Mesendoderm (in vitro differentiated cells): Measurements from ENCODE around the gene KAZN.

ENCODE experiments used
- DNase-seq: peaks from one replicate; pipeline ENCODE4 v3.0.0; 2013
- H2AK5ac ChIP-seq: 2 replicates; pipeline ENCODE4 v1.6.1; 2013; ENCODE audit warnings: low read length, inconsistent platforms
- H2BK120ac ChIP-seq: 2 replicates; pipeline ENCODE4 v1.6.1; 2013; ENCODE audit warnings: low read depth, mild to moderate bottlenecking, low read length, moderate library complexity, mixed read lengths
- H2BK15ac ChIP-seq: replicated peaks from 2 replicates; pipeline ENCODE4 v1.6.1; 2013; ENCODE audit warnings: low read depth, mild to moderate bottlenecking, moderate library complexity
- H2BK5ac ChIP-seq: 2 replicates; pipeline ENCODE4 v1.6.1; 2013; ENCODE audit warnings: low read length, inconsistent platforms
- H3K18ac ChIP-seq: 2 replicates; pipeline ENCODE4 v1.6.1; 2013; ENCODE audit warnings: mild to moderate bottlenecking, low read length, mixed read lengths
- H3K23ac ChIP-seq: one replicate; pipeline ENCODE4 v1.6.1; 2013; ENCODE audit warnings: low read length
- H3K27ac ChIP-seq: 2 replicates; pipeline ENCODE4 v1.5.1; 2013; ENCODE audit warnings: low read depth, mild to moderate bottlenecking, inconsistent platforms, low read length, moderate library complexity
- H3K27me3 ChIP-seq: 2 replicates; pipeline ENCODE4 v1.6.1; 2013; ENCODE audit warnings: low read length, control low read depth, mild to moderate bottlenecking, inconsistent platforms; ENCODE audit not compliant: insufficient read depth, poor library complexity
- H3K36me3 ChIP-seq: 2 replicates; pipeline ENCODE4 v1.6.1; 2013; ENCODE audit warnings: low read length, inconsistent platforms; ENCODE audit not compliant: control insufficient read depth, insufficient read depth
- H3K4ac ChIP-seq: one replicate; pipeline ENCODE4 v1.6.1; 2013; ENCODE audit warnings: low read depth, mild to moderate bottlenecking, low read length, moderate library complexity
- H3K4me1 ChIP-seq: 2 replicates; pipeline ENCODE4 v1.6.1; 2013; ENCODE audit warnings: low read depth, low read length, inconsistent platforms; ENCODE audit not compliant: control insufficient read depth
- H3K4me2 ChIP-seq: 2 replicates; pipeline ENCODE4 v1.6.1; 2013; ENCODE audit warnings: low read length
- H3K4me3 ChIP-seq: 2 replicates; pipeline ENCODE4 v1.5.1; 2013; ENCODE audit warnings: mild to moderate bottlenecking, low read length
- H3K56ac ChIP-seq: one replicate; pipeline ENCODE4 v1.6.1; 2013; ENCODE audit warnings: low read length
- H3K79me1 ChIP-seq: 2 replicates; pipeline ENCODE4 v1.6.1; 2013; ENCODE audit warnings: low read length, inconsistent platforms
- H3K79me2 ChIP-seq: 2 replicates; pipeline ENCODE4 v1.6.1; 2013; ENCODE audit warnings: mild to moderate bottlenecking, low read length; ENCODE audit not compliant: control insufficient read depth, insufficient read depth
- H3K9ac ChIP-seq: 2 replicates; pipeline ENCODE4 v1.6.1; 2013; ENCODE audit warnings: low read length, inconsistent platforms
- H4K5ac ChIP-seq: one replicate; pipeline ENCODE4 v1.6.1; 2013; ENCODE audit warnings: low read length
- H4K8ac ChIP-seq: one replicate; pipeline ENCODE4 v1.6.1; 2013; ENCODE audit warnings: low read depth, mild to moderate bottlenecking, control low read depth, low read length, moderate library complexity
- WGBS: extraction: QIAGEN DNeasy Blood & Tissue Kit; methylation state at CpG from one replicate; pipeline ENCODE4 v1.1.7; 2013; ENCODE audit warnings: low lambda C conversion rate, missing lambda C conversion rate; ENCODE audit not compliant: insufficient coverage; ENCODE audit errors: extremely low coverage; 5-methylcytosine and 5-hydroxymethylcytosine counted together

KAZN gene

DNA sequence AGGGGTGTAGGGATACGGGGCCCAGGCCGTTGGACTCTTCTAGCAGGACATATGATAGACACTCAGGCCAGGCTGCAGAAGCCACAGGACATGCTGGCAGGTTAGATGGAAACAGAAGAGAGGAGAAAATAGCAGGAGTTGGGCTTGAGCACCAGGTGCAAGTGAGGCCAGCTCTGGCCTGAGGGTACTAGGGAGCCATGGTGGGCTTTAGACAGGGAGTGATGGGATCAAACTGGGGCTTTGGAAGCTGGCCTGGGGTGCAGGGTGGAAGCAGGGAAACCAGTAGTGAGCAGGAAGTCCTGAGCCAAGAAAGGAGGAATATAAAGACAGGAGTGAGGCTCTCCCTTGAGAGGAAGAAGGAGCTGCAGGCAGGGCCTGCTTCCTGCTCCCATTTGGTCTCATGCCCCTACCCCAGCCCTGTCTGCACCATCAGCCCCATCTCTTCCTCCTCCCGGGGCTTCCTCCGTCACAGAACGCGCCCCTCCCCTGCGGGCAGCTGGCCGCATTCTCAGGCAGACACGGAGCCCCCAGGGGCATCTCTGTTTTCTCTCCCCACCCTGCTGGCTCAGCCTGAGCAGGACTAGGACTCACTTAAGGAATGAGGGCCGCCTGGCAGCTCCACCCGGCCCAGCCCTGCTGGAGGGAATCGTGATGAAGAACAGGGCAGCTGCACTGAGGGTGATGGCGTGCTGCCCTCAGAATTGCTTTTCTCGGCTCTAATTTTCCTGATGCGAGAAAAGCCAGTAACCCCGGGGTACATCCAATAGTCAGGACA, 389.5 kb downstream of the KAZN start:
- no peak overlapping the region for H3K18ac ChIP-seq
- no peak overlapping the region for H2BK5ac ChIP-seq
- H2BK15ac ChIP-seq: no peak overlapping the region
- no peak overlapping the region for H3K4ac ChIP-seq
- H3K4me1 ChIP-seq: no peaks in the 10 kb centered on the region
- no peak overlapping the region for H3K9ac ChIP-seq
- no peak overlapping the region for H3K23ac ChIP-seq
- no peaks in the 10 kb centered on the region for H3K27me3 ChIP-seq
- DNase-seq: no peak
- H3K4me3 ChIP-seq: no peak overlapping the region
- no peaks in the 10 kb centered on the region for H3K79me2 ChIP-seq
- H4K5ac ChIP-seq: no peak overlapping the region
- H3K4me2 ChIP-seq: no peak overlapping the region
- H3K27ac ChIP-seq: no peak overlapping the region
- WGBS: no CpG with 5 or more reads among the region's 16 CpGs
- H4K8ac ChIP-seq: no peak overlapping the region
- no peaks in the 10 kb centered on the region for H3K79me1 ChIP-seq
- no peak overlapping the region for H2BK120ac ChIP-seq
- no peak overlapping the region for H2AK5ac ChIP-seq
- H3K36me3 ChIP-seq: no peaks in the 10 kb centered on the region
- H3K56ac ChIP-seq: no peak overlapping the region

DNA sequence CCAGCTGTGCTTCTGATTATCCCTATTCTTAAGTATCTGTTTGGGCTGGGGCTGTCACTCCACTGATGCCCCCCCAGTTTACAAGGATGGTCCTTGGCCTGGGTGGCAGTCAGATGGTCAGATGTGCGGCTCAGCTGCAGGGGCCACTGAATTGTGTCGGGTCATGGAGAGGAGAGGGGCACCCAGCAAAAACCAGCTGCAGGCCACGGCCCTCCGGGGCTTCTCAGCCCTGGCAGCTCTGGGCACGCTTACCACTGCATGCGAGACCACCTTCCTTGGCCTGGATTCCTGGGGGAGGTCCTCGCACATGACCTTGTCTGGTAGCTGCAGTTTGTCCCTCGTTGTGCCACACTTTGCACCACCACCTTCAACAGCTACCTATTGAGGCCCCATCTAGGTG, 390.2 kb downstream of the KAZN start:
- H2BK15ac ChIP-seq: no peak overlapping the region
- H3K4me3 ChIP-seq: no peak overlapping the region
- H3K79me1 ChIP-seq: no peaks in the 10 kb centered on the region
- H3K9ac ChIP-seq: no peak overlapping the region
- no CpG with 5 or more reads among the region's 8 CpGs for WGBS
- H4K5ac ChIP-seq: no peak overlapping the region
- no peak overlapping the region for H3K56ac ChIP-seq
- H2BK120ac ChIP-seq: no peak overlapping the region
- no peak overlapping the region for H3K23ac ChIP-seq
- no peak overlapping the region for H3K4ac ChIP-seq
- no peaks in the 10 kb centered on the region for H3K79me2 ChIP-seq
- H2BK5ac ChIP-seq: no peak overlapping the region
- H3K27me3 ChIP-seq: no peaks in the 10 kb centered on the region
- H3K27ac ChIP-seq: no peak overlapping the region
- H4K8ac ChIP-seq: no peak overlapping the region
- no peak overlapping the region for H3K4me2 ChIP-seq
- no peaks in the 10 kb centered on the region for H3K36me3 ChIP-seq
- DNase-seq: no peak
- H3K18ac ChIP-seq: no peak overlapping the region
- H3K4me1 ChIP-seq: no peaks in the 10 kb centered on the region
- H2AK5ac ChIP-seq: no peak overlapping the region

DNA sequence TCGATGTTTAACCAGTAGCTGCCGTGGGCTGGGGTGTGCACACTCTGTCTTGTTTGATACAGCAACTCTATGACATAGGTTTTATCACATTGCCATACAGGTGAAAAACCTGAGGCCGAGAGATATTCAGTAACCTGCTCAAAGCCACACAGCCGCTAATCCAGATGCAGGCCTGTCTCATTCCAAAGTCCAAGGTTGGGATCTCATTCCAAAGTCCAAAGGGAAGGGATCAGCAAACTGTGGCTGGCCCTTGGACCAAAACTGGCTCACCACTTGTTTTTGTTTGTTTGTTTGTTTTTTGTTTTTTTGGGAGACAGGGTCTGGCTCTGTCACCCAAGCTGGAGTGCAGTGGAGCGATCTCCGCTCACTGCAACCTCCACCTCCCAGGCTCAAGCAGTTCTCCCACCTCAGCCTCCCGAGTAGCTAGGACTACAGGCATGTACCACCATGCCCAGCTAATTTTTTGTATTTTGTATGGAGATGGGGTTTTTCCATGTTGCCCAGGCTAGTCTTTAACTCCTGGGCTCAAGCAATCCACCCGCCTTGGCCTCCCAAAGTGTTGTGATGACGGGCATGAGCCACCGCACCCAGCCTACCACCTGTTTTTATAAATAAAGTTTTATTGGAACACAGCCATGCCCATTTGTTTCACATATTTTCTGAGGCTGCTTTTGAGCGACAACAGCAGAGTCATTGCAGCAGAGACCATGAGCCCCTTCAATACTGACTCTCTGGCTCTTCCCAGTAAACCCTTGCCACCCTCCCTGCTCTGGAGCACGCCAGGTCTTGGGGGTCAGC, 391.6 kb downstream of the KAZN start:
- H3K9ac ChIP-seq: no peak overlapping the region
- H3K18ac ChIP-seq: no peak overlapping the region
- H4K8ac ChIP-seq: no peak overlapping the region
- H3K4me2 ChIP-seq: no peak overlapping the region
- no peak overlapping the region for H2AK5ac ChIP-seq
- H2BK5ac ChIP-seq: no peak overlapping the region
- no peaks in the 10 kb centered on the region for H3K27me3 ChIP-seq
- H3K56ac ChIP-seq: no peak overlapping the region
- H3K27ac ChIP-seq: no peak overlapping the region
- no peak overlapping the region for H3K23ac ChIP-seq
- H3K4me3 ChIP-seq: no peak overlapping the region
- H4K5ac ChIP-seq: no peak overlapping the region
- H2BK120ac ChIP-seq: no peak overlapping the region
- no peak overlapping the region for H2BK15ac ChIP-seq
- no peaks in the 10 kb centered on the region for H3K79me2 ChIP-seq
- H3K4me1 ChIP-seq: no peaks in the 10 kb centered on the region
- no peak overlapping the region for H3K4ac ChIP-seq
- no CpG with 5 or more reads among the region's 12 CpGs for WGBS
- no peaks in the 10 kb centered on the region for H3K36me3 ChIP-seq
- no peak for DNase-seq
- peaks cover 2% of the 10 kb centered on the region for H3K79me1 ChIP-seq

DNA sequence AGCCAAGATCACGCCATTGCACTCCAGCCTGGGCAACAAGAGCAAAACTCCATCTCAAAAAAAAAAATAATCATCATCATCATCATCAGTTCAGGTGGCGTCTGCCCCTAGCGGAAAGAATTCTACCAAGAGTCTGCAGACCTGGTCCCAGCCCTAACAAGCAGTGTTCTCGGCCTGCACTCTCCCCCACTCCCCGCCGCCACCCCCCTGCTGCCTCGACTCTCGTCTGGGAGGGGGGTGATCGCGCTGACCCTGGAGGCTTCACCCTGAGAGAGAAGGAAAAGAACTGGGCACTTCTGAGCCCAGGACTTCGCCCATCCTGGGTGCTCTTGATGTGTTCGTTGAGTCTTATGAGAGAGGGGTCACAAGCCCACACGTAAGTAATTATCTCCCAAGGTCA, 394.9 kb downstream of the KAZN start:
- Histone ChIP-seq H3K9ac (no peak overlapping the region), H2BK120ac (no peak overlapping the region), H3K56ac (no peak overlapping the region), H3K4me1 (no peaks in the 10 kb centered on the region), H2BK5ac (no peak overlapping the region), H3K36me3 (no peaks in the 10 kb centered on the region), H2BK15ac (no peak overlapping the region), H3K23ac (no peak overlapping the region), H3K4ac (no peak overlapping the region), H3K79me1 (peaks cover 4% of the 10 kb centered on the region), H3K4me3 (no peak overlapping the region), H3K27ac (no peak overlapping the region), H3K18ac (no peak overlapping the region), H3K27me3 (no peaks in the 10 kb centered on the region), H4K8ac (no peak overlapping the region), H4K5ac (no peak overlapping the region), H3K4me2 (no peak overlapping the region), H3K79me2 (no peaks in the 10 kb centered on the region), H2AK5ac (no peak overlapping the region)
- WGBS: no CpG with 5 or more reads among the region's 13 CpGs
- no peak for DNase-seq

DNA sequence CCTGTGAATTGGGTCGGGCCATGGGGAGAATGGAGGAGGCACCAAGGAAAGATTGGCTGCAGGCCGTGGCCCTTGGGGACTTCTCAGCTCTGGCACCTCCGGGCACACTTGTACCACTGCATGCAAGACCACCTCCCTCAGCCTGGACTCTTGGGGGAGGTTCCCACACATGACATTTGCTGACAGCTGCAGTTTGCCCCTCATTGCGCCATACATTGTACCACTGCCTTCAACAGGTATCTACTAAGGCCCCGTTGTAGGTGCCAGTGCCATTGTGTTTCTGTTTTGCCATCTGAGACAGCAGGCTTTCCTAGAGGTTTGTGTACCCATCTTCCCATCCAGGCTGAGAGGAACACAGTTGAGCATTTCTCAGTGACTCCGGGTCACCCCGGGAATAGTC, 395.7 kb downstream of the KAZN start:
- no CpG with 5 or more reads among the region's 7 CpGs for WGBS
- no peak overlapping the region for H3K4me2 ChIP-seq
- H3K18ac ChIP-seq: no peak overlapping the region
- H2AK5ac ChIP-seq: no peak overlapping the region
- H2BK120ac ChIP-seq: no peak overlapping the region
- no peak overlapping the region for H3K23ac ChIP-seq
- H3K36me3 ChIP-seq: no peaks in the 10 kb centered on the region
- H3K27ac ChIP-seq: no peak overlapping the region
- H3K4ac ChIP-seq: no peak overlapping the region
- DNase-seq: no peak
- no peak overlapping the region for H2BK5ac ChIP-seq
- no peak overlapping the region for H2BK15ac ChIP-seq
- H4K8ac ChIP-seq: no peak overlapping the region
- no peak overlapping the region for H4K5ac ChIP-seq
- H3K79me1 ChIP-seq: peaks cover 4% of the 10 kb centered on the region
- no peaks in the 10 kb centered on the region for H3K27me3 ChIP-seq
- H3K56ac ChIP-seq: no peak overlapping the region
- no peaks in the 10 kb centered on the region for H3K79me2 ChIP-seq
- H3K4me3 ChIP-seq: no peak overlapping the region
- H3K9ac ChIP-seq: no peak overlapping the region
- H3K4me1 ChIP-seq: no peaks in the 10 kb centered on the region
